NOMO-1 (cell line): Measurements from ENCODE around the gene CLRN1.

Experiments
- DNase-seq, 2 experiments: peaks; one replicate each; lab custom pipeline; 2025; ENCODE audit not compliant: unreplicated experiment in 2 of 2; lab: John Stamatoyannopoulos, UW

CLRN1 gene

GRCh38 chr3:150878290-150878689, 94.2 kb downstream of the CLRN1 start:
- DNase-seq, result no peak

GRCh38 chr3:150877303-150877702, 95.2 kb downstream of the CLRN1 start:
- no peak for DNase-seq

GRCh38 chr3:150876611-150877265, 95.8 kb downstream of the CLRN1 start:
- no peak for DNase-seq
